Upper lobe of right lung (tissue), 1 donor: ENCODE data around the gene DCN. TPM values are rescaled to one million over a fixed set of nuclear protein-coding genes. Genes with fewer than 3 reads are reported as not detected.
A peak's percentile ranks its signal among the peaks of the same experiment; 100 is the strongest.

ENCODE experiments used
- ATAC-seq: fragments of 200-7000 bp; cut with Tn5 transposase; one replicate; pipeline ENCODE4 v1.9.1; 2020; ENCODE audit warnings: mild to moderate bottlenecking, moderate library complexity
- DNase-seq: peaks from one replicate; pipeline ENCODE4 v3.0.0-alpha.2; 2020
- H3K27ac ChIP-seq: fragments of 200-600 bp; one replicate; pipeline ENCODE4 v1.8.0; 2022
- H3K27me3 ChIP-seq: fragments of 200-600 bp; one replicate; pipeline ENCODE4 v1.8.0; 2022; ENCODE audit warnings: mild to moderate bottlenecking
- H3K36me3 ChIP-seq: fragments of 200-600 bp; one replicate; pipeline ENCODE4 v1.8.0; 2022
- H3K4me1 ChIP-seq: fragments of 200-600 bp; one replicate; pipeline ENCODE4 v1.8.0; 2022
- H3K4me3 ChIP-seq: fragments of 200-600 bp; one replicate; pipeline ENCODE4 v1.8.0; 2022; ENCODE audit warnings: mild to moderate bottlenecking
- H3K9me3 ChIP-seq: fragments of 200-600 bp; one replicate; pipeline ENCODE4 v1.8.0; 2022
- intact Hi-C: fragments of 100-400 bp; cut with DNase I; formaldehyde crosslinking; loops from one replicate; pipeline ENCODE4 v1.11.0; 2022
- total RNA-seq: library from RNA; stranded (reverse); fragmentation: NEBNext Ultra II Directional; extraction: Animal tissue kit (Norgen Biotek cat#: 25700); gene quantifications from one replicate; pipeline ENCODE4 v1.2.1, GENCODE V29; 2021
- TF ChIP-seq, protein P1 (sequence below): fragments of 200-600 bp; IDR thresholded peaks from one replicate; pipeline ENCODE4 v1.8.0; 2022; ENCODE audit warnings: antibody characterized with exemption
- donor health status: DM: no; HTN: yes; CAD: no; lungs with severe emphysema.

DCN gene
- total RNA-seq, 1 donor from 2014 or later: 753 TPM

DNA sequence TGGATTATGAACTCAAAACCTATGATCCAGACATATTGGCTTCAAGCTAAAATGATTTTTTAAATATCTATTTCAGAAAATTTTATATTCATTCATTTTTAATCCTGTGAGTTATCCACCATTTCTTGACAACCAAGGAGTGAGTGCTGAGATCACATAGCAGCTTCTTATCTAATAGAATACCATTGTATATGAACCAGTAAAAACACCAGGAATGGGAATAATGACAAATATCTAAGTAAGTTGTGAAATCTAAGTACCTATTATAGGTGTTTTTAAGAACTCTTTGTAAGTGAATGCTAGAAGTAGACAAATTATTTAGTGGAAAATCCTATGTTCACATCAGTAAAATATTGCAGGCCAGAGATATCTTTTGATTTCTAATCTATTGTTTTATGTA, 79.5 kb downstream of the DCN start:
- DNase-seq (no peak), ATAC-seq (no peak)
- TF ChIP-seq, protein P1, sequence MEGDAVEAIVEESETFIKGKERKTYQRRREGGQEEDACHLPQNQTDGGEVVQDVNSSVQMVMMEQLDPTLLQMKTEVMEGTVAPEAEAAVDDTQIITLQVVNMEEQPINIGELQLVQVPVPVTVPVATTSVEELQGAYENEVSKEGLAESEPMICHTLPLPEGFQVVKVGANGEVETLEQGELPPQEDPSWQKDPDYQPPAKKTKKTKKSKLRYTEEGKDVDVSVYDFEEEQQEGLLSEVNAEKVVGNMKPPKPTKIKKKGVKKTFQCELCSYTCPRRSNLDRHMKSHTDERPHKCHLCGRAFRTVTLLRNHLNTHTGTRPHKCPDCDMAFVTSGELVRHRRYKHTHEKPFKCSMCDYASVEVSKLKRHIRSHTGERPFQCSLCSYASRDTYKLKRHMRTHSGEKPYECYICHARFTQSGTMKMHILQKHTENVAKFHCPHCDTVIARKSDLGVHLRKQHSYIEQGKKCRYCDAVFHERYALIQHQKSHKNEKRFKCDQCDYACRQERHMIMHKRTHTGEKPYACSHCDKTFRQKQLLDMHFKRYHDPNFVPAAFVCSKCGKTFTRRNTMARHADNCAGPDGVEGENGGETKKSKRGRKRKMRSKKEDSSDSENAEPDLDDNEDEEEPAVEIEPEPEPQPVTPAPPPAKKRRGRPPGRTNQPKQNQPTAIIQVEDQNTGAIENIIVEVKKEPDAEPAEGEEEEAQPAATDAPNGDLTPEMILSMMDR: no peak
- Histone ChIP-seq H3K36me3 (no peaks in the 10 kb centered on the region), H3K27me3 (no peaks in the 10 kb centered on the region), H3K27ac (no peak overlapping the region), H3K4me1 (no peaks in the 10 kb centered on the region), H3K9me3 (no peaks in the 10 kb centered on the region), H3K4me3 (no peak overlapping the region)
- intact Hi-C loops: no loop called here

DNA sequence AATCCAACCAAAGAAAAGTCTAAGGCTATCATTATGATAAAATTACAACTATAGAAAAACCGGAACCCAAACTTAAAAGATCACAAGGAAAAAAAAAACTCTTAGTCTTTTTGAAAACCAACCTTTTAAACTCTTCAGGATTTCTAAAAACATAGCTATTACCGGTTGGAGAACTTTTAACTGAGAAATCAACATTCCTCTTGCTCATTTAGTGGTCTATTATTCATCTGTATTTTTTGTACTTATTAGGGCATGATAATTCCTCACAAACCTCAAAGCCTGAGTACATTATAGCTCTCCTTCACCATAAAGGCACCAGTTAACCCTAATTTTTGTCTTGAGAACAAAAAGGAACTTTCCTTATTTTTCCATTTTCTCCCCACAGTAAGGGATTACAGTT, 81.7 kb downstream of the DCN start:
- intact Hi-C loops: no loop called here
- no peaks in the 10 kb centered on the region for H3K36me3 ChIP-seq
- DNase-seq (no peak), ATAC-seq (no peak)
- TF ChIP-seq, protein P1: no peak
- no peaks in the 10 kb centered on the region for H3K9me3 ChIP-seq
- H3K4me3 ChIP-seq: no peak overlapping the region
- no peak overlapping the region for H3K27ac ChIP-seq
- H3K4me1 ChIP-seq: no peaks in the 10 kb centered on the region
- no peaks in the 10 kb centered on the region for H3K27me3 ChIP-seq

DNA sequence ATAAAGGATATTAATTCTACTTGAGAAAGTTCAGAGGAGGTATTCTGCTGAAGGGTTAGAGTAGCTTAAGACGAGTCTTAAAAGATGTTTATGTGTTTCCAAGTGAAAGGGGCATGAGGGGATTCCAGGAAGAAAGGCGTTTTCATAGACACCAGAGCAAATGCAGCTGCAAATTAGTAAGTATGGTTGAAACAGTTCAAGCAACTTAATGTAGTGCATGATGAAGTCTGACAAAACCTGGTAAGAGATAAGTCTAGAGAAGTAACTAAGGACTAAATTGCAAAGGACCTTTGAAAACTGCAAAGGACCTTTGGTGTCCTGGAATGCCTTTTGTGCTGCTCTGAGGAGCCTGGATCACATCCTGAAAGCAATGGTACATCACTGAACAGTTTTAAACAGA, 82.8 kb downstream of the DCN start:
- no peak overlapping the region for H3K4me3 ChIP-seq
- intact Hi-C loops: no loop called here
- no peak overlapping the region for H3K27ac ChIP-seq
- no peaks in the 10 kb centered on the region for H3K4me1 ChIP-seq
- TF ChIP-seq, protein P1: no peak
- no peak for DNase-seq
- H3K9me3 ChIP-seq: no peaks in the 10 kb centered on the region
- ATAC-seq: no peak
- no peaks in the 10 kb centered on the region for H3K36me3 ChIP-seq
- no peaks in the 10 kb centered on the region for H3K27me3 ChIP-seq

DNA sequence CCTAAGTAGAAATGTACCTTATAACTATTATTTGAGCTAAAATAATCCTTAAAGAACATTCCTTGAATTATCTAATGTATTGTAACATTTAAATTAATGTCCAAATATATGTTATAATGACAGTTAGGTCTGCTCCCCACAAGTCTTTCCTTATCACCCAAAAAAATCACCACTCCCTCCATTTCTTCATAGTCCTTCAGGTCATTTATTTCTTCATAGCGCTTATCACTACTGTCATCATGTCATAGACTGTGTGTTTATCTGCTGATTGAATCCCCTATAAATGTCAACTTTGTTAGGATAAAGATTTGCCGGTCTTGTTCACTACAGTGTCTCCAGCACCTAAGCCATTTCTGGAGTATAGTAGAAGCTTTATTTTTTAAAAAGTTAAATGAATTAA, 83.3 kb downstream of the DCN start:
- ATAC-seq: no peak
- Histone ChIP-seq H3K4me1 (no peaks in the 10 kb centered on the region), H3K36me3 (no peaks in the 10 kb centered on the region), H3K4me3 (no peak overlapping the region), H3K27me3 (no peaks in the 10 kb centered on the region), H3K27ac (no peak overlapping the region), H3K9me3 (no peaks in the 10 kb centered on the region)
- no peak for DNase-seq
- intact Hi-C loops: no loop called here
- TF ChIP-seq, protein P1: no peak

DNA sequence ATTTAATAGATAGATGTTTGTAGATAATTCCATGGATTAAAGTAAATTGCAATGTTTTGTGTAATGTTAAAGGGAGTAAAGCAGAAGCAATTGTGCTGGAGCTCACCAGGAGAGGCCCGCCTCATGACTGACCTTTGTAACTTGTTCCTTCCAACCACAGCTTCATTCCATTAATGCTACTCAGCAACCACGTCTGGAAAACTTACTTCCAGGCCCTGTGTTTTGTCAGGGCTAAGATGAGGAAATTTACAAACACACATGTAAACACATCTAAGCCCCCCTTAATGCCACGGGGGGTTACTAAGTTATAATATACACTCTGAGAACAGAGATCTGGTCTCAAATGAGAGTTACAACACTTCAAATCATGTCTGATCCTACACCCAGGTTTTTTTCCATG, 83.7 kb downstream of the DCN start:
- no peak overlapping the region for H3K27ac ChIP-seq
- H3K4me3 ChIP-seq: no peak overlapping the region
- ATAC-seq (peak; percentile 50), DNase-seq (no peak)
- TF ChIP-seq, protein P1: no peak
- H3K27me3 ChIP-seq: no peaks in the 10 kb centered on the region
- intact Hi-C loops: no loop called here
- no peaks in the 10 kb centered on the region for H3K36me3 ChIP-seq
- H3K4me1 ChIP-seq: no peaks in the 10 kb centered on the region
- no peaks in the 10 kb centered on the region for H3K9me3 ChIP-seq

DNA sequence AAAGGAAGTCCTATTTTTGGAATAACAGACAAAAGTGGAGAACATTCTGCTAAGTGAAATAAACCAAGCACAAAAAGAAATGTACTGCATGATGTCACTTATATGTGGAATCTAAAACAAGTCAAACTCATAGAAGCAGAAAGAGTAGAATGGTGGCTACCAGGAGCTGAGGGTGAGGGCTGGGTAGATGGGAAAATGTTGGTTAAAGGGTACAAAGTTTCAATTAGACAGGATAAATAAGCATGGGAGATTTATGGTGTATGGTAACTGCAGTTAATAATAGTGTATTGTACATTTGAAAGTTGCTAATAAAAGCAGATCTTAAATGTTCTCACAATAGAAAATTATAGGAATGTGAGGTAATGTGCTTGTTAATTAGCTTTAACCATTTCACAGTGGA, 84.2 kb downstream of the DCN start:
- Histone ChIP-seq H3K9me3 (no peaks in the 10 kb centered on the region), H3K4me3 (no peak overlapping the region), H3K27me3 (no peaks in the 10 kb centered on the region), H3K27ac (no peak overlapping the region), H3K36me3 (no peaks in the 10 kb centered on the region), H3K4me1 (no peaks in the 10 kb centered on the region)
- TF ChIP-seq, protein P1: no peak
- intact Hi-C loops: no loop called here
- no peak for ATAC-seq
- no peak for DNase-seq
